GM21619 (cell line): ENCODE data around the gene AOPEP.
"Not testable (repeated sequence)": the region's sequence is repeated elsewhere in the genome, so short reads cannot be mapped to it uniquely, and the experiment has no call there.

Experiments
- ATAC-seq: cut with Tn5 transposase; IDR thresholded peaks from one replicate; pipeline ENCODE4 v1.9.1; 2021; ENCODE audit not compliant: unreplicated experiment

AOPEP gene

GRCh38 chr9:94928691-94929368 is 202.3 kb downstream of the AOPEP start:
- ATAC-seq = no peak

GRCh38 chr9:94929369-94929756 is 202.9 kb downstream of the AOPEP start:
- ATAC-seq = no peak

- no peak for ATAC-seq
These were observed 204.6 kb downstream of the AOPEP start for GRCh38 chr9:94931036-94931633.

- no peak for ATAC-seq
These were observed 205.2 kb downstream of the AOPEP start for GRCh38 chr9:94931740-94932139.

GRCh38 chr9:94932652-94933510 is 206.4 kb downstream of the AOPEP start:
- no peak for ATAC-seq

GRCh38 chr9:94933511-94933828 is 207.0 kb downstream of the AOPEP start:
- no peak for ATAC-seq

GRCh38 chr9:94934816-94935328 is 208.4 kb downstream of the AOPEP start:
- ATAC-seq = no peak

GRCh38 chr9:94935396-94935795 is 208.9 kb downstream of the AOPEP start:
- no peak for ATAC-seq

- ATAC-seq = no peak
These were observed 209.9 kb downstream of the AOPEP start for GRCh38 chr9:94936419-94936818.

- no peak for ATAC-seq
These were observed 210.9 kb downstream of the AOPEP start for GRCh38 chr9:94937214-94937903.

- no peak for ATAC-seq
These were observed 211.9 kb downstream of the AOPEP start for GRCh38 chr9:94938384-94938783.

GRCh38 chr9:94940296-94940695 is 213.8 kb downstream of the AOPEP start:
- ATAC-seq = not testable (repeated sequence)

- ATAC-seq = no peak
These were observed 214.8 kb downstream of the AOPEP start for GRCh38 chr9:94941211-94941875.

- no peak for ATAC-seq
These were observed 218.1 kb downstream of the AOPEP start for GRCh38 chr9:94944626-94945025.

- no peak for ATAC-seq
These were observed 219.0 kb downstream of the AOPEP start for GRCh38 chr9:94945197-94946144.

GRCh38 chr9:94946256-94946655 is 219.8 kb downstream of the AOPEP start:
- no peak for ATAC-seq

- ATAC-seq = no peak
These were observed 222.2 kb downstream of the AOPEP start for GRCh38 chr9:94948567-94949235.

- no peak for ATAC-seq
These were observed 222.9 kb downstream of the AOPEP start for GRCh38 chr9:94949370-94949769.

- ATAC-seq = no peak
These were observed 223.6 kb downstream of the AOPEP start for GRCh38 chr9:94950040-94950578.
